GM13977 (cell line): ENCODE data around the gene EMC9.
A peak's percentile ranks its signal among the peaks of the same experiment; 100 is the strongest.

ENCODE experiments used
- DNase-seq: peaks from one replicate; pipeline ENCODE4 v3.0.0; 2012; ENCODE audit warnings: low spot score
- in situ Hi-C: fragments of 300-500 bp; cut with MboI; formaldehyde crosslinking; loops from one replicate; pipeline ENCODE4 v1.12.0; 2022; ENCODE audit warnings: low sequenced_read_pairs, low pct_unique_long_range_greater_than_20kb, mixed read lengths, inconsistent platforms; ENCODE audit not compliant: unreplicated experiment
- TF ChIP-seq, protein P1 (sequence below): IDR thresholded peaks from 2 replicates; pipeline ENCODE4 v1.5.1; 2012; ENCODE audit warnings: mild to moderate bottlenecking, control low read depth; ENCODE audit not compliant: insufficient read depth; ENCODE audit errors: extremely low read depth, missing control alignments

Gene EMC9, protein sequence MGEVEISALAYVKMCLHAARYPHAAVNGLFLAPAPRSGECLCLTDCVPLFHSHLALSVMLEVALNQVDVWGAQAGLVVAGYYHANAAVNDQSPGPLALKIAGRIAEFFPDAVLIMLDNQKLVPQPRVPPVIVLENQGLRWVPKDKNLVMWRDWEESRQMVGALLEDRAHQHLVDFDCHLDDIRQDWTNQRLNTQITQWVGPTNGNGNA

GRCh38 chr14:24141097-24141880, at the start of gene EMC9:
TSS of gene EMC9 (minus strand) at chr14:24141591. CDS start at chr14:24141304, 287 bp downstream.
- TF ChIP-seq, protein P1, sequence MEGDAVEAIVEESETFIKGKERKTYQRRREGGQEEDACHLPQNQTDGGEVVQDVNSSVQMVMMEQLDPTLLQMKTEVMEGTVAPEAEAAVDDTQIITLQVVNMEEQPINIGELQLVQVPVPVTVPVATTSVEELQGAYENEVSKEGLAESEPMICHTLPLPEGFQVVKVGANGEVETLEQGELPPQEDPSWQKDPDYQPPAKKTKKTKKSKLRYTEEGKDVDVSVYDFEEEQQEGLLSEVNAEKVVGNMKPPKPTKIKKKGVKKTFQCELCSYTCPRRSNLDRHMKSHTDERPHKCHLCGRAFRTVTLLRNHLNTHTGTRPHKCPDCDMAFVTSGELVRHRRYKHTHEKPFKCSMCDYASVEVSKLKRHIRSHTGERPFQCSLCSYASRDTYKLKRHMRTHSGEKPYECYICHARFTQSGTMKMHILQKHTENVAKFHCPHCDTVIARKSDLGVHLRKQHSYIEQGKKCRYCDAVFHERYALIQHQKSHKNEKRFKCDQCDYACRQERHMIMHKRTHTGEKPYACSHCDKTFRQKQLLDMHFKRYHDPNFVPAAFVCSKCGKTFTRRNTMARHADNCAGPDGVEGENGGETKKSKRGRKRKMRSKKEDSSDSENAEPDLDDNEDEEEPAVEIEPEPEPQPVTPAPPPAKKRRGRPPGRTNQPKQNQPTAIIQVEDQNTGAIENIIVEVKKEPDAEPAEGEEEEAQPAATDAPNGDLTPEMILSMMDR, result no peak
- in situ Hi-C loops, result no loop called here
- peak; percentile 97 for DNase-seq

GRCh38 chr14:24190416-24190815, 49.0 kb upstream of the EMC9 start:
- TF ChIP-seq, protein P1, result no peak
- no peak for DNase-seq
- in situ Hi-C loops, result no loop called here

DNA sequence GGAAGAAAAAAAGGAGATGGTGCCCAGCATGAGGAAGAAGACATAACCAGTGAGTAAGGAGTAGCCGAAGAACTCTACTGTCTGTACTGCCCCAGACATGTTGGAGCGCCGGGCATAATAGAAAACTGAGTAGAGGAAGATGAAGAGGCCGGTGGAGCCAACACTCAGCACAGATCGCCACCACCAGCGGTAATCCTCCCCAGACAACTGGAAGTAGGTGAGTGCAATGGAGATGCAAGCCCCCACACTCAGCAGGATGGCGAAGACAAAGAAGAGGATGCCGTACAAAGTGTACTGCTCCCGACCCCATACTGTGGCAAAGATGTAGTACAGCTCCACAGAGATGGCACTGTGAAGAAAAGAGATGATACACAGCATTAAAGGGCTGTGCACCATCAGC, 48.1 kb upstream of the EMC9 start:
- TF ChIP-seq, protein P1, result no peak
- DNase-seq, result no peak
- in situ Hi-C loops, result no loop called here

GRCh38 chr14:24189059-24189375, 47.6 kb upstream of the EMC9 start:
- in situ Hi-C loops, result no loop called here
- TF ChIP-seq, protein P1, result no peak
- no peak for DNase-seq

DNA sequence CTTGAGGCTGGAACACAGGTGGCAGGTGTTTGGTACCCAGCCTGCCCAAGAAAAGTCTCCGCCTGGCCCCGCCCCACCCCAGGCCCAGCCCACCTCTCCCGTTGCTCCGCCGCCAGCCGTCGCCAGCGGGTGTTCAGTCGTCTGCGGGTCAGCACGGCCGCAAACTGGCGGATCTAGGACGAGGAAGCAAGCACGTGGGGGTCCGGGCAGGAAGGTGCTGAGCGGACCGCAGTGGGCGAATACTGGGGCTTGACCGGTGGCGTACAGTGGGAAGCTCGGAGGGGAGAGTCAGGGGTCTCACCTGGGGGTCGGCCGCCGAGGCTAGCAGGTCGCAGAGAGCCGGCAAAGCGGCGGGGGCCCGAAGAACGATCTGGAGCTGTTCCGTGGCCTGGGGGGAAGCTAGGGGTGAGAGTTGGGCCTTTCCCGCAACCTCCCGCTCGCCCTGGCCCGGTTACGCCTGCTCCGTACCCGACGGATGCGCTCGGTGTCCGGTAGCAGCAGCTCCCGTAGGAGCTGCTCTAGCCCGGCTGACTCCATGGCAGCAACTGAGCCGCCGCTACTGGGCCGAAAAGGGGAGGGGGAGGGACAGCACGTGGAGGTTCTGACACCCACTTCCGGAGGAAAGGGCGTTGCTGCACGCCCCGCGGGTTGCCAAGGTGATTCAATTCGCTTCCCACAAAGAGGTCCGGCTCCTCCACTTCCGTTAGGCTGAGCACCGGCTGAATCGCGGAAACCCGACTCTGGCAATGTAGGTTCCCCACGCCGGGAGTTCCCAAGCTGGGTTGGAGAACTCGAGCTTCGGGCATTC, 47.1 kb upstream of the EMC9 start, which contains the start of gene IPO4:
Gene IPO4, minus strand, starts transcription at position 566 of the 808 bp plus-strand sequence. Its CDS starts 29 bp downstream, at position 537.
- in situ Hi-C loops, result no loop called here
- TF ChIP-seq, protein P1, result no peak
- DNase-seq, result peak; percentile 99

DNA sequence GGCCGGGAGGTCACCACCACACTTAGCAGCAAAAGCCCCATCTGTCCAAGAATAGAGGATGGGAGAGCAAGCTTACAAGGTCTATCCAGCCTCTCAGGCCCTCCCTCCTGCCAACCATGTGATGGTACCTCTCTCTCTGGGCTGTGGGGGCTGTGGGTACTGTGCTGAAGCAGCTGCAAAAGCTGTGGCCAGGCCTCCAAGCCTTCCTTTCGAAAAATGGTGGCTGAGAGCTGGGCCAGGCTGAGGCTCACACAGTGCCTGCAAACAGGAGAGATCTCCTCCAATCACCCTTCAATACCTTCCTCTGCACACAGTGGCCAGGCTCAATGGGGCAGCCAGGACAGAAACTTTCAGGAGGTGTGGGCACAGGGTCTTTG, 46.1 kb upstream of the EMC9 start:
- TF ChIP-seq, protein P1, result no peak
- in situ Hi-C loops, result no loop called here
- DNase-seq, result no peak
